ENCODE data around the gene ATMIN. TPM values are rescaled to one million over a fixed set of nuclear protein-coding genes. Genes with fewer than 3 reads are reported as not detected.

Gene ATMIN
- total and polyA plus RNA-seq, 2 of the 13 experiments (the other 11 are each of a cell fraction or from before 2014, with no cell fraction given): 34.6 to 60.4 TPM

DNA sequence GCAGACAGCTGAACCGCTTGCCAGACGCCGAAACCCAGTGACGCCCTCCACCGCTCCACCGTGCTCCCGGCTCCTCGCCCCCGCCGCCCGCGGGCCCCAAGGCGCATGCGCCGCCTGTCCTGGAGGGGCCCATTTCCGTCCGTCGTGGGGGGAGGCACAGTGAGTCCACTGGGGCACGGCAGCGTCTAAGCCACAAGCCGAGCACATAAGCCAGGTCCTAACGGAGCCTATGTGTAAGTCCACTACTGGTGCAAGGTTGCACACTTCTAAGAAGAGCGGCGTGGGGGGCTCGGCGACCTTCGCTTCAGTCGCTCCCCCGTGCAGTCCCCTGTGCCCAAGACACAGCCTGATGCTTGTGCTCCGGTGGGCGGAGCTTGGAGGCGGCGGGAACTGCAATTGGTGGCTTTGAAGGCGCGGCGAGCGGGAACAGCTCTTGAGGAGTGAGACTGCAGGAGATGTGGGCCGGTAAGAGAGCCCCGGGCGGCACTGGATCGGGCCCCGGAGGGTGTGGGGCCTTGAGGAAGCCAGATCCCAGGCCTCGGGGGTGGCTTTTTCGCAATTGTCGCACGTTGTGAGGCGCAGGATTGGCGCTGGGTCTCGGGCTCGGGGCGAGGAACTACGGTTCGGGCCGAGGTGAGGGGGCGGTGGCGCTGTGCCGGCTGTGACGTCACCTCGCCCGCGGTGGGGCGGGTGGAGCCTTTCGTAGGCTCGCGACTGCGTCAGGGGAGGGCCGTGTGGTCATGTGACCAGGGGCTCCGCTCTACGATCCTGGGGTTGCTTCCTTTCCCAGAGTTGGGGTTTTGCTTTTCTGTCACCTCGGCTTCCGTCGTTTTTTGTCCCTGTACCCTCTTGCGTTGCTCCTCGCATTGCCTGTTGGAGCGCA, 28.6 kb upstream of the ATMIN start, which contains the start of the genes CENPN and CMC2 (continued):
- TF ChIP-seq RORA (CRISPR knock-in tag; IDR thresholded peaks at IDR 0.05): no peak
- no peak for TF ChIP-seq JARID2 (CRISPR knock-in tag; IDR thresholded peaks at IDR 0.05; ENCODE audit: insufficient replicate concordance)
- TF ChIP-seq NFIC (IDR thresholded peaks at IDR 0.05; ENCODE audit: low read length): no peak
- TF ChIP-seq, protein P1, sequence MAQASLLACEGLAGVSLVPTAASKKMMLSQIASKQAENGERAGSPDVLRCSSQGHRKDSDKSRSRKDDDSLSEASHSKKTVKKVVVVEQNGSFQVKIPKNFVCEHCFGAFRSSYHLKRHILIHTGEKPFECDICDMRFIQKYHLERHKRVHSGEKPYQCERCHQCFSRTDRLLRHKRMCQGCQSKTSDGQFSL (CRISPR knock-in tag; IDR thresholded peaks at IDR 0.05): peak; percentile 66; the same call in 1 of the 2 replicates
- peak; percentile 72; the same call in 1 of the 2 replicates for TF ChIP-seq ZNF367 (CRISPR knock-in tag; IDR thresholded peaks at IDR 0.05; ENCODE audit: borderline replicate concordance)
- TF ChIP-seq ZFP36L1 (CRISPR knock-in tag; IDR thresholded peaks at IDR 0.05): peak; percentile 90
- TF ChIP-seq PPARG (CRISPR knock-in tag; conservative IDR thresholded peaks at IDR 0.05): no peak
- TF ChIP-seq, protein P2, sequence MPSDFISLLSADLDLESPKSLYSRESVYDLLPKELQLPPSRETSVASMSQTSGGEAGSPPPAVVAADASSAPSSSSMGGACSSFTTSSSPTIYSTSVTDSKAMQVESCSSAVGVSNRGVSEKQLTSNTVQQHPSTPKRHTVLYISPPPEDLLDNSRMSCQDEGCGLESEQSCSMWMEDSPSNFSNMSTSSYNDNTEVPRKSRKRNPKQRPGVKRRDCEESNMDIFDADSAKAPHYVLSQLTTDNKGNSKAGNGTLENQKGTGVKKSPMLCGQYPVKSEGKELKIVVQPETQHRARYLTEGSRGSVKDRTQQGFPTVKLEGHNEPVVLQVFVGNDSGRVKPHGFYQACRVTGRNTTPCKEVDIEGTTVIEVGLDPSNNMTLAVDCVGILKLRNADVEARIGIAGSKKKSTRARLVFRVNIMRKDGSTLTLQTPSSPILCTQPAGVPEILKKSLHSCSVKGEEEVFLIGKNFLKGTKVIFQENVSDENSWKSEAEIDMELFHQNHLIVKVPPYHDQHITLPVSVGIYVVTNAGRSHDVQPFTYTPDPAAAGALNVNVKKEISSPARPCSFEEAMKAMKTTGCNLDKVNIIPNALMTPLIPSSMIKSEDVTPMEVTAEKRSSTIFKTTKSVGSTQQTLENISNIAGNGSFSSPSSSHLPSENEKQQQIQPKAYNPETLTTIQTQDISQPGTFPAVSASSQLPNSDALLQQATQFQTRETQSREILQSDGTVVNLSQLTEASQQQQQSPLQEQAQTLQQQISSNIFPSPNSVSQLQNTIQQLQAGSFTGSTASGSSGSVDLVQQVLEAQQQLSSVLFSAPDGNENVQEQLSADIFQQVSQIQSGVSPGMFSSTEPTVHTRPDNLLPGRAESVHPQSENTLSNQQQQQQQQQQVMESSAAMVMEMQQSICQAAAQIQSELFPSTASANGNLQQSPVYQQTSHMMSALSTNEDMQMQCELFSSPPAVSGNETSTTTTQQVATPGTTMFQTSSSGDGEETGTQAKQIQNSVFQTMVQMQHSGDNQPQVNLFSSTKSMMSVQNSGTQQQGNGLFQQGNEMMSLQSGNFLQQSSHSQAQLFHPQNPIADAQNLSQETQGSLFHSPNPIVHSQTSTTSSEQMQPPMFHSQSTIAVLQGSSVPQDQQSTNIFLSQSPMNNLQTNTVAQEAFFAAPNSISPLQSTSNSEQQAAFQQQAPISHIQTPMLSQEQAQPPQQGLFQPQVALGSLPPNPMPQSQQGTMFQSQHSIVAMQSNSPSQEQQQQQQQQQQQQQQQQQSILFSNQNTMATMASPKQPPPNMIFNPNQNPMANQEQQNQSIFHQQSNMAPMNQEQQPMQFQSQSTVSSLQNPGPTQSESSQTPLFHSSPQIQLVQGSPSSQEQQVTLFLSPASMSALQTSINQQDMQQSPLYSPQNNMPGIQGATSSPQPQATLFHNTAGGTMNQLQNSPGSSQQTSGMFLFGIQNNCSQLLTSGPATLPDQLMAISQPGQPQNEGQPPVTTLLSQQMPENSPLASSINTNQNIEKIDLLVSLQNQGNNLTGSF (CRISPR knock-in tag; IDR thresholded peaks at IDR 0.05): peak; percentile 94
- TF ChIP-seq, protein P3, sequence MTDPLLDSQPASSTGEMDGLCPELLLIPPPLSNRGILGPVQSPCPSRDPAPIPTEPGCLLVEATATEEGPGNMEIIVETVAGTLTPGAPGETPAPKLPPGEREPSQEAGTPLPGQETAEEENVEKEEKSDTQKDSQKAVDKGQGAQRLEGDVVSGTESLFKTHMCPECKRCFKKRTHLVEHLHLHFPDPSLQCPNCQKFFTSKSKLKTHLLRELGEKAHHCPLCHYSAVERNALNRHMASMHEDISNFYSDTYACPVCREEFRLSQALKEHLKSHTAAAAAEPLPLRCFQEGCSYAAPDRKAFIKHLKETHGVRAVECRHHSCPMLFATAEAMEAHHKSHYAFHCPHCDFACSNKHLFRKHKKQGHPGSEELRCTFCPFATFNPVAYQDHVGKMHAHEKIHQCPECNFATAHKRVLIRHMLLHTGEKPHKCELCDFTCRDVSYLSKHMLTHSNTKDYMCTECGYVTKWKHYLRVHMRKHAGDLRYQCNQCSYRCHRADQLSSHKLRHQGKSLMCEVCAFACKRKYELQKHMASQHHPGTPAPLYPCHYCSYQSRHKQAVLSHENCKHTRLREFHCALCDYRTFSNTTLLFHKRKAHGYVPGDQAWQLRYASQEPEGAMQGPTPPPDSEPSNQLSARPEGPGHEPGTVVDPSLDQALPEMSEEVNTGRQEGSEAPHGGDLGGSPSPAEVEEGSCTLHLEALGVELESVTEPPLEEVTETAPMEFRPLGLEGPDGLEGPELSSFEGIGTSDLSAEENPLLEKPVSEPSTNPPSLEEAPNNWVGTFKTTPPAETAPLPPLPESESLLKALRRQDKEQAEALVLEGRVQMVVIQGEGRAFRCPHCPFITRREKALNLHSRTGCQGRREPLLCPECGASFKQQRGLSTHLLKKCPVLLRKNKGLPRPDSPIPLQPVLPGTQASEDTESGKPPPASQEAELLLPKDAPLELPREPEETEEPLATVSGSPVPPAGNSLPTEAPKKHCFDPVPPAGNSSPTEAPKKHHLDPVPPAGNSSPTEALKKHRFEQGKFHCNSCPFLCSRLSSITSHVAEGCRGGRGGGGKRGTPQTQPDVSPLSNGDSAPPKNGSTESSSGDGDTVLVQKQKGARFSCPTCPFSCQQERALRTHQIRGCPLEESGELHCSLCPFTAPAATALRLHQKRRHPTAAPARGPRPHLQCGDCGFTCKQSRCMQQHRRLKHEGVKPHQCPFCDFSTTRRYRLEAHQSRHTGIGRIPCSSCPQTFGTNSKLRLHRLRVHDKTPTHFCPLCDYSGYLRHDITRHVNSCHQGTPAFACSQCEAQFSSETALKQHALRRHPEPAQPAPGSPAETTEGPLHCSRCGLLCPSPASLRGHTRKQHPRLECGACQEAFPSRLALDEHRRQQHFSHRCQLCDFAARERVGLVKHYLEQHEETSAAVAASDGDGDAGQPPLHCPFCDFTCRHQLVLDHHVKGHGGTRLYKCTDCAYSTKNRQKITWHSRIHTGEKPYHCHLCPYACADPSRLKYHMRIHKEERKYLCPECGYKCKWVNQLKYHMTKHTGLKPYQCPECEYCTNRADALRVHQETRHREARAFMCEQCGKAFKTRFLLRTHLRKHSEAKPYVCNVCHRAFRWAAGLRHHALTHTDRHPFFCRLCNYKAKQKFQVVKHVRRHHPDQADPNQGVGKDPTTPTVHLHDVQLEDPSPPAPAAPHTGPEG (CRISPR knock-in tag; IDR thresholded peaks at IDR 0.05): peak; percentile 79
- peak; percentile 69 for TF ChIP-seq ELF3 (CRISPR knock-in tag; IDR thresholded peaks at IDR 0.05)
- no peak for TF ChIP-seq ZNF383 (CRISPR knock-in tag; IDR thresholded peaks at IDR 0.05; ENCODE audit: borderline replicate concordance)
- TF ChIP-seq MBNL3 (CRISPR knock-in tag; conservative IDR thresholded peaks at IDR 0.05): no peak
- no peak; the same call in 1 of the 2 replicates for TF ChIP-seq NFE2L2 (IDR thresholded peaks at IDR 0.05; ENCODE audit: low read length)
- TF ChIP-seq NR2F2 (IDR thresholded peaks at IDR 0.05; ENCODE audit: borderline replicate concordance, low read depth): no peak; the same call in 1 of the 2 replicates
- peak; percentile 37; the same call in 1 of the 2 replicates for TF ChIP-seq ZNF703 (CRISPR knock-in tag; IDR thresholded peaks at IDR 0.05; ENCODE audit: borderline replicate concordance)
- TF ChIP-seq ZNF644 (CRISPR knock-in tag; IDR thresholded peaks at IDR 0.05; ENCODE audit: low read depth): no peak
- TF ChIP-seq MAFG (CRISPR knock-in tag; IDR thresholded peaks at IDR 0.05): peak; percentile 65; the same call in 1 of the 2 replicates
- TF ChIP-seq HCFC1 (IDR thresholded peaks at IDR 0.05; ENCODE audit: low read depth, low read length): peak; percentile 37; the same call in 1 of the 2 replicates
- no peak for TF ChIP-seq NBN (conservative IDR thresholded peaks at IDR 0.05)
